ENCODE measurements around the gene ABI3. TPM values are rescaled to one million over a fixed set of nuclear protein-coding genes. Genes with fewer than 3 reads are reported as not detected.

ABI3 gene
- total RNA-seq, 4 donors from 2014 or later, result 1.1 to 6.6 (median 5.0) TPM

DNA sequence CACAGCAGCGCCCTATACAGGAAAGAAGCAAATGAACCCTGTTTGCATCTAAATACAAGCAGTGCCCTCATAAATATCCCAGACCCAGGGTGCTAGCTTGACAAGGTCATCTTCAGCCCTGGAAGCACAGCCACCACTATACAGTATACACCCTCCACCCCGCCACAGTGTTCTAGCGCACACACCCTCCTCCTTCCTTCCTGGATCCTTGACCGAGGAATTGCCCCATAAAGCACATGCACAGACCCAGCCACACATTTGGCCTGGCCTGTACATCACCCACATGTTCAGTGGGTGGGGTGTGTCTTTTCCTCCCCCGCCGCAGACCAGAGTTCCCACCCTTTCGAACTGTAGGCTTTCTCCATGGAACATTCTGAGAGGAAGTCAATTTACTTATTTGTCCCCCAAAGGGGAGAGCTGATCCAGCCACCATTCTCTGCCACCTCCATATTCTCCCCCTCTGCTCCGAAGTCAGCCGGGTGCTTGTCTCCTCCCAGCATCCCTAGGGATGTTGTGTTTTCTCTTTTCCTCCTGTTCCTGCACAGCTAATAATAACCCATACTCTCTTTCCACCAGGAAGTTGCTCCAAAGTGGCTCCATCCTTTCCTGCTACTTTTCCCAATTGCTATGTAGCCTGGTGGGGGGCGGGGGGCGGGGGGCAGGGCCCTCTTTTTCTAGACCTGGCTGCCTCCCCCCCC, 6.6 kb downstream of the ABI3 start:
- Histone ChIP-seq H3K4me1 (peaks cover 0 to 33% (median 7%) of the 10 kb centered on the region in 3 donors), H3K9me3 (no peaks in the 10 kb centered on the region), H3K4me3 (no peak overlapping the region), H3K27ac (peak overlapping the region in 1 of 4 donors; percentile 26), H3K36me3 (no peaks in the 10 kb centered on the region), H3K27me3 (peaks cover 50% of the 10 kb centered on the region)
- 63 to 67% methylated on average over 3 to 9 of the region's 11 CpGs for WGBS, 2 donors (ENCODE audit: low coverage in 1 of 2)
- TF ChIP-seq CTCF (IDR thresholded peaks at IDR 0.05) (no peak), POLR2A (IDR thresholded peaks at IDR 0.05) (no peak), EP300 (IDR thresholded peaks at IDR 0.05) (no peak), POLR2AphosphoS5 (IDR thresholded peaks at IDR 0.05) (no peak)
- ATAC-seq, result peak; percentile 78

- Histone ChIP-seq H3K4me1 (peaks cover 0 to 33% (median 7%) of the 10 kb centered on the region in 3 donors), H3K36me3 (no peaks in the 10 kb centered on the region), H3K4me3 (no peak overlapping the region), H3K9me3 (no peaks in the 10 kb centered on the region), H3K27ac (peak overlapping the region in 2 of 4 donors; percentile 26 to 31), H3K27me3 (peaks cover 58% of the 10 kb centered on the region)
- TF ChIP-seq POLR2AphosphoS5 (IDR thresholded peaks at IDR 0.05) (no peak), EP300 (IDR thresholded peaks at IDR 0.05) (no peak), CTCF (IDR thresholded peaks at IDR 0.05) (no peak), POLR2A (IDR thresholded peaks at IDR 0.05) (no peak)
- peak; percentile 41 for ATAC-seq
- 50 to 79% methylated on average over 1 to 5 of the region's 17 CpGs for WGBS, 2 donors (ENCODE audit: low coverage in 1 of 2)
Measured at GRCh38 chr17:49217651-49218413, 7.3 kb downstream of the ABI3 start.

DNA sequence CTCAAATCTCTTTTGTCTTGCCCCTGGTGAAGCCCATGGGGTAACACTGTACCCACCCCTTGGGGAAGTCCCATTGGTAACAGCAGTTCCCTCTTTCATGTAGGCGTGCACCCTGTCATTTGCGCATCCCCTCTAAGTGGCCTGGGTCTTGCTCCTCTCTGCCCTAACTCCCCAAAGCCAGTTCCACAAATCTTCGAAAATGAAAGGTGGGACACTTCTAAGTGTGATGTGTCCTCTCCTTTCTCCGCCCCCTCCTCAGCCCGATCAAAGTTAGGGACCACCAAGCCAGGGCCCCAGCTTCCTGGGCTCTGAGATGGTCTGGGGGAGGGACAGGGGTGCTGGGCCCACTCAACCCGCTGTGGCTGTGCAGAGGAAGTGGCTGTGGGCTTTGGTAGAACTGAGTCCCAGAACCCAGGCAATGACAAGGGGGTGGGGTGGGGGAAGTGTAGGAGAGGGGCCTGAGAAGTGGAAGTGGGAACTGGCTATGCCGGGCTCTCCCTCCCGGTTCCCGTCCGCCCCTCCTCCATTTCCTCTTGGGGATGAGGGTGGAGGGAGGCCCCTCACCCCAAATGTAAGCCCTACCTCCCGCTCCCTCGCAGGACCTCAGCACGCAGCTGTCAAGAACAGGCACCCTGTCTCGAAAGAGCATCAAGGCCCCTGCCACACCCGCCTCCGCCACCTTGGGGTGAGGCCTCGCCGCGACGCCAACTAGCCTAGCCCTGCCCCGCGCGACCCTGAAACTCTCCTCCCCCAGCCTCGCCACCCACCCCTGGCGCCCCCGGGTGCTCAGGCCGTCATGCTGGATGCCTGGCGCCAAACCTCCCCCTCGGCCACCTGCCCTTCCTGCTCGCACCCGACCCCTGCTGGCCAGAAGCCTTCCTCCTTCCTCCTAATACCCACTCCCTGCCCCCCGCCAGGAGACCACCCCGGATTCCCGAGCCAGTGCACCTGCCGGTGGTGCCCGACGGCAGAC, 8.7 kb downstream of the ABI3 start:
- ATAC-seq, result no peak
- Histone ChIP-seq H3K36me3 (no peaks in the 10 kb centered on the region), H3K27me3 (peaks cover 71% of the 10 kb centered on the region), H3K27ac (peak overlapping the region in 1 of 4 donors; percentile 5), H3K9me3 (no peaks in the 10 kb centered on the region), H3K4me1 (peaks cover 0 to 46% (median 16%) of the 10 kb centered on the region in 3 donors), H3K4me3 (no peak overlapping the region)
- TF ChIP-seq CTCF (IDR thresholded peaks at IDR 0.05) (peak in 1 of 4 experiments; percentile 23), EP300 (IDR thresholded peaks at IDR 0.05) (no peak), POLR2A (IDR thresholded peaks at IDR 0.05) (no peak), POLR2AphosphoS5 (IDR thresholded peaks at IDR 0.05) (no peak)
- 72 to 93% methylated on average over 3 to 6 of the region's 37 CpGs for WGBS, 2 donors (ENCODE audit: low coverage in 1 of 2)

- no peaks in the 10 kb centered on the region for H3K9me3 ChIP-seq
- peak overlapping the region in 1 of 4 donors; percentile 5 for H3K27ac ChIP-seq
- no peaks in the 10 kb centered on the region for H3K36me3 ChIP-seq
- peaks cover 79% of the 10 kb centered on the region for H3K27me3 ChIP-seq
- peaks cover 0 to 46% (median 21%) of the 10 kb centered on the region in 3 donors for H3K4me1 ChIP-seq
- TF ChIP-seq CTCF (IDR thresholded peaks at IDR 0.05) (no peak), POLR2A (IDR thresholded peaks at IDR 0.05) (no peak), POLR2AphosphoS5 (IDR thresholded peaks at IDR 0.05) (no peak), EP300 (IDR thresholded peaks at IDR 0.05) (no peak)
- no peak for ATAC-seq
- H3K4me3 ChIP-seq, result no peak overlapping the region
- 49 to 100% methylated on average over 2 to 3 of the region's 15 CpGs for WGBS, 2 donors (ENCODE audit: low coverage in 1 of 2)
Measured at GRCh38 chr17:49219987-49220386, 9.5 kb downstream of the ABI3 start.

Data from gastroesophageal sphincter (tissue), 4 donors.